ENCODE data around the gene COL23A1. TPM values are rescaled to one million over a fixed set of nuclear protein-coding genes. Genes with fewer than 3 reads are reported as not detected.
"Not testable (repeated sequence)": the region's sequence is repeated elsewhere in the genome, so short reads cannot be mapped to it uniquely, and the experiment has no call there.

Gene COL23A1
- total RNA-seq, 1 donor from 2014 or later: 0.40 TPM

DNA sequence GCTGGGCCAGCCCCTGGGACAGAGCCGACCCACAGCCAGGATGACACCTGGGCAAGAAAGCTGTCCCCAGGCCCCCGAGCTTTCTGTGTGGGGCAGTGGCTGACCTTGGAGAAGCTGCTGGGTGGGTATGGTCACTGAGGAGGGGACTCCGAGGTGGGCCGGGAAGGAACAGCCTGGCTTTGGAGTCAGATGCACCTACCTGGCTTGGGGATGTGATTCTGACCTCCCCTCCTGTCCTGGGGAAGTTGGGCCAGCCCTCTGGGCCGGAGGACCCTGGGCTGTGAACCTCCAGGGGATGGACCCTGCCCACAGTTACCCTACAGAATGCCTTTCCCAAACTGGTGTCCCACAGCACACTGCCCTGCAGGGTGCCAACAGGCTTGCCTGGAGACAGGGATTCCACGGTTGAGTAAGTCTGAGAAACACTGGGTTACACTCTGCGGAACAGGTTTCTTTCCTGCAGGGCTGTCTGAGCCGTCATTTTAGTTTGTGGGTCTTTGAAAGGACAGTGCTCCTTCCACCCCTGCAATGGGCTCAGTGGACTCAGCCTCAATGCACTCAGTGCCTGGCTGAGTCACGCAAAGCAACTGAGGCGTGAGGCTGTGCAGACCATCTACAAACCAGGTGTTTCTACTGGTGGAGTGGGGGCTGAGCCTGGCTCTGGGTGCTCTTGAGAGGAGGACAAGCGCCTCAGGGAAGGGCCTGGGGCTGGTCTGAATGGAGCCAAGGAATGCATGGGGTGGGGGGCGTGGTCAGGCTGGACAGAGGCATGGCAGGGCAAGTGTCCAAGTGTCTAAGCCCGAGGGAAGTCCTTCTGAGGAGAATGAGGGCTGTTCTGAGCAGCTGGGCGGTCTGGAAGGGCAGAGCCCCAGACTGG lies 316.3 kb downstream of the COL23A1 start:
- no peak for DNase-seq (ENCODE audit: low read depth in 2 of 2)

DNA sequence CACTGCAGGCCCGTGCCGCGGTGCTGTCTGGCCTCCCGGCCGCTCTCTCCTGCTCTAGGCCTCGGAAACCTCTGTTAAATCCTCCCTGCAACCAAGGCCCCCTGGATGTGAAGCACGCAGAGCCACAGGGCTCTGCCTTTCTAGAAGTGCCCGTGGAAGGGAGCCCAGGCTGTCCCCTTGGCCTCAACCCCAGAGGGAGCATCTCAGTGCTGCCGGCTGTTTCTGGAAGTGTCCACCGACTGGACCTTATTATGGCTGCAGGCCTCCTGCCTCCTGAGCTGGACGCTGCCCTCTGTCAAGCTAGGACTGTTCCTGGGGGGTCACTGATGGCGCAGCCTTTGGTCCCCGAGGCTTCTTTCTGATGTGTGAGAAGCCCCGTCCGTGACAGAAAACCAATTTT lies 317.2 kb downstream of the COL23A1 start:
- DNase-seq (ENCODE audit: low read depth in 2 of 2): no peak

DNA sequence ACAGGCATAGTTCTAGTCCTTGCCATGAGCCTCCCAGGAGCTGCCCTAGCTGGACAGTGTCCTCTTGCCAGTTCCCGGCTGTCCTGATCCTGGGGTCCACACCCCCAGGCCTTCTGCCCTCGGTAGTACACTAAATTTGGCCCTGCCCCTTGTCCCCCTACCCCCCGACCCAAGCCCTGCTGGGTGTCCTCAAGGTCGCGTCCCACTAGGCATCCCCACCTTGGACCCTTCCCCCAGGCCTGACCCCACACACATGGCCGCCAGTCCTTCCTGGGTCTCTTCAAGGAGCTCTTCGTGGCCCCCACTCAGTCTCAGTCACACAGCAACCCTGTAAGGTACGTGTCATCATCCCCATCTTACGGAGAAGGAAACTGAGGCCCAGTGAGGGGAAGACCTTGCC lies 317.6 kb downstream of the COL23A1 start:
- DNase-seq (ENCODE audit: low read depth in 2 of 2): no peak

DNA sequence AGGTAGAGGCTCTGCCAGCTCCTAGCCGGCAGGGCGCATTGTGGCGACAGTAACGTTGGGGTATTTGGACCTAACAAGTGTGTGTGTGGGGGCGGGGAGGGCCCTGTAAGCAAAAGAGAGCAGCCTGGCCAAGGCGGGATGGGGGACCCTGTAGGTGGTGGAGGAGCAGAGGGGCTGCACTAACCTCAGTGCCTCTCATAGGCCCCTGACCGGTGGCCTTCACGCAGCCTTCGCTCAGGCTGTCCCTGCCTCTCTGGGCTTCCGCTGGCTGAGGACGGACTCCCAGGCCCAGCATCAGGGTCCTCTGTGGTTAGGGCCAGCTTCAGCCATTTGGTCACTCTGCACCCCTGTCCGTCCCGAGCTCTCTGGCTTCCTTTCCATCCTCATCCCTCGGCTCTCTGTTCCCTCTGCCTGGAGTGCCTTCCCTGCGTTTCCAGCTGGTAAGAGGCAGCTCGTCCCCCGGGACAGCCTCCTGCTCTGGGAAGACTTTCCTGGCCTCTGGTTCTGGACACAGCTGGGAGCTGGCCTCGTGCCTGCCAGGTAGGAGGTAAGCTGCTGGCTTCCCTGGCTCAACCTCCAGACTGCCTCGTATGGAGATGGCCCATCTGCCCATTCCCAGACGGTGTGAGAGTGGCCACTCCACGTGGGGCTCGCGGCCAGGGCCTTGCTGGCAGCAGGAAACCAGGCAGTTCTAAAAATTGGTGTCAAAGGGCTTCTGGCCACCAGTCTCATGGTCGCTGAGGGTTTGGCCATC lies 318.3 kb downstream of the COL23A1 start:
- no peak for DNase-seq (ENCODE audit: low read depth in 2 of 2)

DNA sequence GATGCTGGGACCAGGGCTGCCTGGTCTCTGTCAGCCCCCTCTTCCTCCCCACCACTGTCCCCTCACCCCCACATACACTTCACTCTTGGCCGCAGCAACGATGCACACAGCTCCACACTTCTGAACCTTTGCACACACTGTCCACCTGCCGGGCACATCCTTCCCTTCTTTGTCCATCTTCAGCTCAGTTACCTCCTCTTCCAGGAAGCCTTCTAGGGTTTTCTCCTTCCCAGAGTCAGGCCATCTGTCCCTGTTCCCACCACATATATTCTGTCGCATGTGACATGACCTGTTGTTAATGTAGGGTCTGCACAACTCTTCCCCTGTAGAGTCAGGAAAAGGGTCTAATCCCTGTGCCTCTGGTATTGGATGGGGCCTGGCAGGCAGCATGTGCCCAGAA lies 319.0 kb downstream of the COL23A1 start:
- DNase-seq (ENCODE audit: low read depth in 2 of 2): no peak

DNA sequence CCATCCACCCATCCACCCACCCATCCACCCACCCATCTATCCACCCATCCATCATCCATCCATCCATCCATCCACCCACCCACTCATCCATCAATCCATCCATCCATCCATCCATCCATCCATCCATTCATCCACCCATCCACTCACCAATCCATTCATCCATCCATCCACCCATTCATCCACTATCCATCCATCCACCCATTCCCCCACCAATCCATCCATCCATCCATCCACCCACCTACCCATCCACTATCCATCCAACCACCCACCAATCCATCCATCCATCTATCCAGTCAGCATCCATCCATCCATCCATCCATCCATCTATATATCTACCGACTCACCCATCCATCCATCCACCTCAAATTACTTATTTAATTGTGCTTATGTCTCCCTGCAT lies 320.7 kb downstream of the COL23A1 start:
- no peak for DNase-seq (ENCODE audit: low read depth in 2 of 2)

DNA sequence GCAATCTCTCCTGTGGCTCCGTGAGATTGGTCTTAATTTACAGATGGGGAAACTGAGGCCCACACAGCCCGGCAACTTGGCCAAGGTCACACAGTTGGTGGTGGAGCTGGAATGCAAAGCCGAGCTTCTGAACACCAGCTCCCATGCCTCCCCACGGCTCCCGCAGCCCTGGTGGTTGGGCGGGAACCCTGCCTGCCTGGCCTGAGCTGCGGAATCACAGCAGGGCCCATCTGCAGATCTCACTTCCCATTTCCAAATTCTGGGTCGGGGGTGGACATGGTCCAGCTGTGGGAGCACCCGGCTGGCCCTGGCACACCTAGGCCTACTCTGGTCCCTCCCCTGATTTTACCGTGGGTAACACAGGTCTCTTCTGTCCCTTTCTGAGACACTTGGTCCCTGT lies 322.3 kb downstream of the COL23A1 start:
- no peak for DNase-seq (ENCODE audit: low read depth in 2 of 2)

DNA sequence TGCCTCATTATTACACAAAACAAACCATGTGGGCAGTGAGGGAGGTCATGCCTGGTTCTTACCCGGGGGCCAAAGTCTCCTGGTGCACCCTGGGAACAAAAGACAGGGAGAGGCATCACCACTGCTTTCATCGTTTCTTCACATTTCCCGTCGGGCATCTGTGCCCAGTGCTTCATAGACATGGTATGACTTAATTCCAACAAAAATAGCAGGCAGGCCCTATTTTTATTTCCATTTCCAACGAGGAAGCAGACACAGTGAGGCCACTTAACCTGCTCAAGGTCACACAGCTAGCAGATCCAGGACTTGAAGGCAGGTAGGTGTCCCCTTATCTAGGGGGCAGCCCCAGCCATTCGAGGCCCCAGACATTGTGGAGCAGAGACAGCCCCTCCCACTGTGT lies 322.9 kb downstream of the COL23A1 start:
- no peak for DNase-seq (ENCODE audit: low read depth in 2 of 2)

DNA sequence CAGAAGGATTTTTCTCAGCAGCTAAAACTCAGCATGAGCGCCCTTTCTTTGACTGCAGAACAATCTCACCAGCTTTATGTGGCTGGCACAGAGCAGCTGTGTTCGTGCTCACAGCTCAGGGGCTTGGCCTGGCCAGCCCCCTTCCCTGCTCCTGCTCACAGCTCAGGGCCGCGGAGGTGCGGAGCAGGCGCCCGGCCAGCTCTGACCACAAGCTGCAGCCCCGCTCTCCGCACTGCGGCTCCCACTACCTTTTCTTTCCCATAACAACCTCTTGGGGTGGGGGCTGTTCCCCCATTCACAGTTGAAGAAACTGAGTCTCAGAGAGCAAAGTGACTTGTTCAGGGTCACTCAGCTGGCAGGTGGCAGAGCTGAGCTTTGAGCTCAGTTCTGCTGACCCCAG lies 323.6 kb downstream of the COL23A1 start:
- DNase-seq (ENCODE audit: low read depth in 2 of 2): no peak

DNA sequence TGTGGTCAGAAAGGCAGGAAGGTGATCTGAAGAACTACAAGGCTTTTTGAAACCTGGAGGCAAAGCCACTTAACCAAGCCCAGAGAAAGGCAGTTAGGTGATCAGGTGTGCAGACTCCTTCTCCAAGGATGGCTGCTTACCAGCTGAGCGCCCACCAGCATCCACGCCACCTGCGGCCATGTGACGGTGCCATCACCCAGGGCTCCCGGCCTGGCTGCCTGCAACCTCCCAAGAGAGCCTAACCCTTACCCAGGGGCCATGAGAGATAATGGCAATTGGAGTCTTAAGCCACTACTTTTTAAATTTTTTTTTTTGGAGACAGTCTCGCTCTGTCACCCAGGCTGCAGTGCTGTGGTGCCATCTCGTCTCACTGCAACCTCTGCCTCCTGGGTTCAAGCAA lies 324.4 kb downstream of the COL23A1 start:
- DNase-seq (ENCODE audit: low read depth in 2 of 2): no peak

DNA sequence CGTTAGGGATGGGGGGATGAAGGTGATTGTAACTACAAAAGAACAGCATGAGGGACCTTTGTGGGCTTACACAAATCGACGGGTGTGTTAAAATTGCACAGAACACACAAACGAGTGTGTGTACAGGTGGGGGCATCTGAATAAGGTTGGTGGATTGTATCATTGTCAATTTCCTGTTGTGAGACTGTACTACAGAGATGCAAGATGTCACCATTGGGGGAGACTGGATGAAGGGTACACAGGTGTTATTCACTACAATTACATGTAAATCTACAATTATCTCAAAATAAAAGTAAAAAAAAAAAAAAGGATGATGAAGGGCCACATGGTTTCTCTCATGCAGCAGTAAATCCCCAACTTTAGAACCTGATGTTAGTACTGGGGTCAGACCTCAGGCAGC lies 326.1 kb downstream of the COL23A1 start:
- DNase-seq (ENCODE audit: low read depth in 2 of 2): no peak

DNA sequence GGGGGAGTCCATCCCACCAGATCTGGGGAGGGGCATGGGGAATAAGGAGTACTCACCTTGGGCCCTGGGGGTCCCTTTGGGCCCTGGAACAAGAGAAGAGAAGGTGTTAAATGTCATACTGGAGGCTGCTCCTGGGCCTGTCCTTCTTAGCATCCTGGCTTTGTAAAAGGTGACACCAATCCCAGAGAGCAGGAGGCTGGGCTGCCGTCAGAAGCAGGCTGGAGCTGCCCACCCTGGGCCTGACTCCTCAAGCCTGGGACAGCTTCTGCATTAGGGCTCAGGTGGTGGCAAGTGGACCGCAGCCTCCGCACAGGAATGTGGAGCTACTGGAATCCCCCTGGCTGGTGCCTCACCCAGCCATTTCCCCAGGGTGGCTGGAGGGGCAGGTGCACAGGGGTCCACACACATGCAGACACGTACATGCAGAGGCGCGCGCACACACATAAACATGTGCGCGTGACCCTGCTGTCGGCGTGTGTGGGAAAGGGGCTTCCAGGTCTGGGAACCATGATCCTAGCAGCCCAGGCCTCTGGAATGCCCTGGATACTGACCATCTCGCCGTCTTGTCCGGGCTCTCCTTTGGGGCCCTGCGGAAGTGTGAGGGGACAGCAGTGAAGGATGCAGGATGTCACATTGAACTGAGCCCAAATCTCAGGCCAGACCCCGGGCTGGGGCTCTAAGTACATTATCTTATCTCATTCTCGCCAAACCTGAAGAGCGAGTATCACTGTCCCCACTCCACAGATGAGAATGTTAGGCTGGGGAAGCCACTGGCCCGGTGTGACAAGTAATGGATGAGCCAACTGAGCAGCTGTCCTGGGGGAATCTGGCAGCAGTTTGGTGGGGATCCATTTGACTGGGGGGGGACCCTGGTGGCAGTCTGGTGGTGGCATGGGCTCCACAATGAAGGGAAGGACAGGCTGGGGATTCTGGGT lies 328.3 kb downstream of the COL23A1 start:
- no peak for DNase-seq (ENCODE audit: low read depth in 2 of 2)

DNA sequence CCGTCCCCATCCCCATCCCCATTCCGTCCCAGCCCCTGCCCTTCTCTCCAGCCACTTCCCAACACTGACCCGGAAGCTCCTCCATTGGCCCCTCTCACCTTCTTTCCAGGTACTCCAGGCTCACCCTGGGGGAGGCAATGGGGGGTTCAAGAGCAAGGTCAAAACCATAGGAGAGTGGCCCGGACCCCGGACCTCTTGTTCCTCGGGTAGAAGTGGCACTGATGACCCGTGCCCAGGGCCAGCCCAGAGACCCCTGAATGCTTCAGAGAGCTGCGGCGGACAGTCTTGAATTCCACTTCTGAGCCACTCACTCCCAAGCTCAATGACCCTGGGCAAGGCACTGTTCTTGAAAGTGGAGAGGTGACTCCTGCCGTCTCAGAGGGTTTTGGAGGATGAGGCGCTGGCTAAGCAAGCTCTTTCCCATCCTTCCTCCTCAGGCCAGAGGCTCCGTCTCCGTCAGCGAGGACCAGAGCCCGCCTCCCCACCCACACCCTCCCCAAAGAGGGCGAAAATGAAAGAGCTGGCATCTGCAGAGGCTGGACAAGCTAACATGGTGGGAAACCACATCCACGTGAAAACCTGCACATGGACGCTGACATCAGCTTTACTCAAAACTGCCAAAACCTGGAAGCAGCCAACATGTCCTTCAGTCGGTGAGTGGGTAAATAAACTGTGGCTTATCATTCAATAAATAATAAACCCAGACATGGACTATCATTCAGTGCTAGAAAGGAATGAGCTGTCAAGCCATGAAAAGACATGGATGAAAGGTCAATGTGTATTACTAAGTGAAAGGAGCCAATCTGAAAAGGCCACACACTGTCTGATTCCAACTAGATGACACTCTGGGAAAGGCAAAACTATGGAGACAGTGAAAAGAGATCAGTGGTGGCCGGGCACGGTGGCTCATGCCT lies 330.3 kb downstream of the COL23A1 start:
- DNase-seq (ENCODE audit: low read depth in 2 of 2): no peak

DNA sequence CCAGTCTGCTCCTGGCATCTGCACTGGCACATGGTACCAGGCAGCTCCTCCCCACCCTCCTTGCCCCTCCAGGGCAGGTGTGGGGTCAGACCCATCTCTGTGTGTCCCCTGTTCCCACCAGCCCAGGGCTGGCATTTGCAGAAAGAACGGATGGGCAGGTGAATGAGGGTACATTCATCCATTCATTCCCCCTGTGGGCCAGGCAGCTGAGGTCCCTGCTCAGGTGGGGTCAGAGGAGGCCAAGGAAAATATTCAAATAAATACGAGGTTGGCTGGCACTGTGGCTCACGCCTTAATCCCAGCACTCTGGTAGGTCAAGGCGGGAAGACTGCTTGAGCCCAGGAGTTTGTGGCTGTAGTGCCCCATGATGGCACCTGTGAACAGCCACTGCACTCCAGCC lies 332.5 kb downstream of the COL23A1 start:
- DNase-seq (ENCODE audit: low read depth in 2 of 2): no peak

DNA sequence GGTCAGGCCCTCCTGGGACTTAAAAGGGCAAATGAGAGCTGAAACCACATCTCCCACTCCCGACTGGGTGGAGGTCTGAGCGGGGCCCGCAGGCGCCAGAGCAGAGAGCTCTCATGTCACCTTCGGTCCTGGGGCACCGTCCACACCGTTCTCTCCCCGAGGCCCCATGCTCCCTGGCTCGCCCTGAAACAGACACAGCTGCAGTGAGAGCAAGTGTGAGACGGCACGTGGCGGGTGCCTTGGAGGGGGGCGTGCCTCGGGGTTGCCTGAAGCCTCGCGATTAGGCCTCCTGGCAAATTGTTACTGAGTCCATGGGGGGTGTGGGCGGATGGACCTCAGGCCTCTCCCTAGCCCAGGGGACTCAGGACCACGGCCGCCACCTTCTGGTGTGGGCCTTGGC lies 333.4 kb downstream of the COL23A1 start:
- no peak for DNase-seq (ENCODE audit: low read depth in 2 of 2)

DNA sequence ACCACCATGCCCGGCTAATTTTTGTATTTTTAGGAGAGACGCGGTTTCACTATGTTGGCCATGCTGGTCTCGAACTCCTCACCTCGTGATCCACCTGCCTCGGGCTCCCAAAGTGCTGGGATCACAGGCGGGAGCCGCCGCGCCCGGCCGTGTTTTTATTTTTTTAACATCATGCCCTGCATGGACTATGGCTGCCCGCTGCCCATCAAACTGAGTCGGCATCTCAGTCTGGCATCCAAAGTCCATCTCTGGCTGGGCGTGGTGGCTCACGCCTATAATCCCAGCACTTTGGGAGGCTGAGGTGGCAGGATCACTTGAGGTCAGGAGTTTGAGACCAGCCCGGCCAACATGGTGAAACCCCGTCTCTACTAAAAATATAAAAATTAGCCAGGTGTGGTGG lies 336.6 kb downstream of the COL23A1 start:
- DNase-seq (ENCODE audit: low read depth in 2 of 2): not testable (repeated sequence)

DNA sequence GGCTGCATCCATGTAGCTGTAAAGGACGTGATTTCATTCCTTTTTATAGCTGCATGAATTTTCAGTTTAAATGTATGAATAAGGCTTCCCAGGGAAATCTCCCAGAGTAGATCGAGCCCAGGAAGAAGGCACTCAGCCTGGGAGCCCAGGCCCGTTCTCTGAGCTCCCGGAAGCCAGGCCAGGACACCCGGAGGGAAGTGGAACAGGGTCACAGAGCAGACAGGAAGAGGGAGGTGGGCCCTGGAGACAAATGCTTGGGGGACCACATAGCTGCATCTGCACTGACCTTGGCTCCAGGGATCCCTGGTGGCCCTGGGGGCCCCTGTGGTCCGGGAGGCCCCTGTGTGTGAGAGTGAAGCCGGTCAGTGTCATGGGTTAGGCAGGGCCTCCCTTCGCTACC lies 337.9 kb downstream of the COL23A1 start:
- DNase-seq (ENCODE audit: low read depth in 2 of 2): no peak

DNA sequence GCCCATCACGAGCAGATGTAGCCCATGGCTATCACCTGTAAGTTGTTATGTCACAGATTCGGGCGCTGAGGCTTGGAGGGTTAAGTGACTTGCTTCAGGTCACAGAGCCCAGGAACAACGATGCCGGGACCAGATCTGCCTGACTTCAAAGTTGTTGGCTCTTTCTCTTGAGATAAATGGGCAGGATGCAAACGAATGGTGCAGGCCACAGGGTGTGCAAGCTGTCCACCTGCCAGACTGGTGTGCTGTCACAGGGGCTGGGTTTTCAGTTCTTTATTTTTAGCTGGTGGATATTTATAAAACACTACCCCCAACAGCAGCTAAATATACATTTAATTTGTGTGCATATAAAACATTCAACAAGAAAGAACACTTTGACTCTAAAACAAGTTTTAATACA lies 339.9 kb downstream of the COL23A1 start:
- DNase-seq (ENCODE audit: low read depth in 2 of 2): no peak

DNA sequence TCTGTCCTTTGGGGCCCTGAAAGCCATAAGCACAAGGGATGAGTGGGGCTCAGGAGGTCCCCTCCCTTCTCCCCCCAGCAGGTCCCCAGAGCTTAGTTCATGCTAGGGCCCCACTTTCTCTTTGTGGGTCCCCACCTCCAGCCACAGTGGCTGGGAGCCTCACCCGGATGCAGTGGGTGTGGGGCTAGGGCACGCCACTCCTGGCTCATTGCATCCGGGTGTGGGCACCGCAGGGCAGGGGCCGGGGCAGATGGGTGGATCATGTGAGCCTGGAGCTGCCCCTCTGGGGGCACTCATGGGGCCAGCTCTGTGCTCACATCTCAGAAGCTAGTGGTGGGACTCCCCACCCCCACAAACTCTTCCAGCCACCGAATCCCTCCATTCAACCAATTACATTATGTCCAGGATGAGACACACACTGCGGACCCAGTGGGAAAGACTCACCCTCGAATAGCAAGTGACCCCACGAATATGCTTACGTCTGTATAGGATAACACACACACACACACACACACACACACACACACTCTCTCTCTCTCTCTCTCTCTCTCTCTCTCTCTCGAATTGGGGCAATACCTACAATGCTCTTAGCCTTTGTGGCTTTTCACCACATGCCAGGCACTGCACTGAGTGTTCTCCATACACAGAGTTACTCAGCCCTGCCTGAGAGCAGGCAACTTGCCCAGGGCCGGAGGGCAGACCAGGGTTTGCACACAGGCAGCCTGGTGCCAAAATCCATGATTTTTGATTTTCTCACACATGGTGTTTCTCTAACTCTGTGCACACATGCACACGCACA lies 340.8 kb downstream of the COL23A1 start:
- DNase-seq (ENCODE audit: low read depth in 2 of 2): no peak

DNA sequence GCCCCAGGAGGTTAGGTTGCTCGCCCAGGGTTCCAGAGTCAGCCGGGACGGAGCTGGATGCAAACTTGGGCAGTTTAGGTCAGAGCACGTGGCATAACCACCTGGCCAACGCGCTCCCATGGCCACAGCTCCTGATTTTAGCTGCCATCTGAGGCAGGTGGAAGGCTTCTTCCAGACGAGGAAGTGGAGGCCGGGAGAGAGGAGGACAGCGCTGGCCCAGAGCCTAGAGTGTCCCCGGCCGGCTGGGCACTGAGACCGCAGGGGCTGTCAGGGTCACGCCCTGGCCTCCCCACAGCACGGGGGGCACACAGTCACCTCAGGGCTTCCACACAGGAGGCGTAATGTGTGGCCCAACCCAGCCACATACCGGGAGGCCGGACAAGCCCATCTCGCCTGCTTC lies 341.4 kb downstream of the COL23A1 start:
- DNase-seq (ENCODE audit: low read depth in 2 of 2): no peak

Data from lung microvascular endothelial cell (primary cell).